GM20431 (cell line): Measurements from ENCODE around the gene DRD4.

Experiments used
- in situ Hi-C: fragments of 300-500 bp; cut with MseI, MboI; formaldehyde crosslinking; loops from one replicate; pipeline ENCODE4 v1.15.0; 2020; ENCODE audit warnings: low sequenced_read_pairs; ENCODE audit not compliant: unreplicated experiment

The DRD4 gene

DNA sequence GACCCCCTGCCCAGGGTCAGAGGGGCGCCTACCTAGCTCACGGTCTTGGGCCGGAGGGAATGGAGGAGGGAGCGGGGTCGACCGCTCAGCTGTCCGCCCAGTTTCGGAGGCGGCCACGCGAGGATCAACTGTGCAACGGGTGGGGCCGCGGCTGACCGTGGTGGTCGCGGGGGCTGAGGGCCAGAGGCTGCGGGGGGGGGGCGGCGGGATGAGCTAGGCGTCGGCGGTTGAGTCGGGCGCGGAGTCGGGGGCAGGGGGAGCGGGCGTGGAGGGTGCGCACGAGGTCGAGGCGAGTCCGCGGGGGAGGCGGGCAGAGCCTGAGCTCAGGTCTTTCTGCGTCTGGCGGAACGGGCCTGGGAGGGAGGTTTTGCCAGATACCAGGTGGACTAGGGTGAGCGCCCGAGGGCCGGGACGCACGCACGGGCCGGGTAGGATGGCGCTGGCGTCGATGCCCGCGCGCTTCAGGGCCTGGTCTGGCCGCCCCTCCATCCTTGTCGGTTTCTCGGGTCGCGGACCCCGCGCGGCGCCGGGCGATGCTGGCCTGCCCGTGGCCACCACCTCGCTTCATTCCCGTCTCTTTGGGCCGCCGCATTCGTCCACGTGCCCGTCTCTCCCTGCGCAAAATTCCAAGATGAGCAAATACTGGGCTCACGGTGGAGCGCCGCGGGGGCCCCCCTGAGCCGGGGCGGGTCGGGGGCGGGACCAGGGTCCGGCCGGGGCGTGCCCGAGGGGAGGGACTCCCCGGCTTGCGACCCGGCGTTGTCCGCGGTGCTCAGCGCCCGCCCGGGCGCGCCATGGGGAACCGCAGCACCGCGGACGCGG is at the start of gene DRD4:
TSS of gene DRD4 (plus strand) at position 759 of the 822 bp plus-strand sequence. CDS start at position 795, 36 bp downstream.
- in situ Hi-C loops: no loop called here

- in situ Hi-C loops: no loop called here
Observed at GRCh38 chr11:587546-587945, 49.5 kb upstream of the DRD4 start.

DNA sequence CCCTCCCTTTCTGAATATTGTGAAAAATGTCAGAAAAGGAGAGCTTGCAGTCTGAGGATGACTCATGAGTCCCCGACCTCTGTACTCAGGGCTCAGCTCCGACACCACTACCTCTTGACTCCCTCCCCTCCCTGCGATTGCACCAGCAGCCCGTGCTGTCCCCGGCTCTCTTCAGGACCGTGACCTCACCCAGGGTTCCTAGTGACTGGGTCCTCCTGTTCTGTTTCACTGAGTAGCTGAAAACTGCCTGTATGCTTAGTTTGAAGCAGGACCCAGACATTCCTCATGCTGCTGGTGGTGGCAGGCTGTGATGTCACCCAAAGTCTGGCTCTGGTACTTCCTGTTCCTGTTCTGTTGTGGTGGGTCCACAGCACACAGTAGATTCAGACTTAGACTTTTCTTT is 49.1 kb upstream of the DRD4 start:
- in situ Hi-C loops: no loop called here

DNA sequence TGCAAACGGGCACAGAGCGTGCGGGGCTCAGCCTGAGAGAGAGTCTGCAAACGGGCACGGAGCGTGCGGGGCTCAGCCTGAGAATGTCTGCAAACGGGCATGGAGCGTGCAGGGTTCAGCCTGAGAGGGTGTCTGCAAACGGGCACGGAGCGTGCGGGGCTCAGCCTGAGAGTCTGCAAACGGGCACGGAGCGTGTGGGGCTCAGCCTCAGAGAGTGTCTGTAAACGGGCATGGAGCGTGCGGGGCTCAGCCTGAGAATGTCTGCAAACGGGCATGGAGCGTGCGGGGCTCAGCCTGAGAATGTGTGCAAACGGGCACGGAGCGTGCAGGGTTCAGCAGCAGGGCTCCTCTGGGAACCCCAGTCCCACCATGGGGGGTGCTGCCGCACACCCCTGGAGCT is 47.3 kb upstream of the DRD4 start:
- in situ Hi-C loops: no loop called here

GRCh38 chr11:590997-591396 is 46.1 kb upstream of the DRD4 start:
- in situ Hi-C loops: no loop called here

DNA sequence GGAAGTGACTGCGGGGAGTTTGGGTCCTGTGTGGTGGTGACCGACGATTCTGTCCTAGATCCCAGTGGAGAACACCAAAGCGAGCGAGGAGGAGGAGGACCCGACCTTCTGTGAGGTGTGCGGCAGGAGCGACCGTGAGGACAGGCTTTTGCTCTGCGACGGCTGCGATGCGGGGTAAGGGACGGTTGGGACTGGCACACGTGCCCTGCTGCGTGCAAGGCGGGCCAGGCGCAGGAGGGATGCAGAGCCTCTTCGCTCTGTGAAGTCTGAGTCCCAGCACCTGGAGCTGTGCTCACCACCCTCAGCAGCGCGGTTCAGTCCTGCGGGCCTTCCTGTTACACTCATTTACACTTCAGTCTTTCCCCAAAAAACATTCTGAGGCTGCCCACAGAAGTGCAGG is 44.6 kb upstream of the DRD4 start:
- in situ Hi-C loops: no loop called here

- in situ Hi-C loops: no loop called here
Observed at GRCh38 chr11:592918-593317, 44.2 kb upstream of the DRD4 start.

DNA sequence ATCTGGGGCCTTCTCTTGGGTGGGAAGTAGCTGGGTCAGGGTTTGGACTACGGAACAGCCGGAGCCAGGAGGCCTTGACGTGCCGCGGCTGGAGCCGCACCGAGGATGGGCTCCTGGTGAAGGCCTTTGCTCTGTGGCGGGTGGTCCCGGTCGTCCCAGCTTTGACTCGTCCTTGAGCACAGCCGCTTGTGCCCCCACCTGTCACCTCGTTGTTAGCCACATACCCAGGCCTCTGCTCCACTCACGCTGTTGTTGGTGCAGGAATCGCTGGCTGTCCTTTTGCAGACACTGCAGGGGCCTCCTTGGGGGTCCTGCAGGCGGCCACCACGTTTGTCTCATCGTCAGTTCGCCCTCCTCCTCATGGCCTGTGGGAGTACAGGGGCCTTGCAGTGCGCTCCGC is 43.7 kb upstream of the DRD4 start:
- in situ Hi-C loops: no loop called here

DNA sequence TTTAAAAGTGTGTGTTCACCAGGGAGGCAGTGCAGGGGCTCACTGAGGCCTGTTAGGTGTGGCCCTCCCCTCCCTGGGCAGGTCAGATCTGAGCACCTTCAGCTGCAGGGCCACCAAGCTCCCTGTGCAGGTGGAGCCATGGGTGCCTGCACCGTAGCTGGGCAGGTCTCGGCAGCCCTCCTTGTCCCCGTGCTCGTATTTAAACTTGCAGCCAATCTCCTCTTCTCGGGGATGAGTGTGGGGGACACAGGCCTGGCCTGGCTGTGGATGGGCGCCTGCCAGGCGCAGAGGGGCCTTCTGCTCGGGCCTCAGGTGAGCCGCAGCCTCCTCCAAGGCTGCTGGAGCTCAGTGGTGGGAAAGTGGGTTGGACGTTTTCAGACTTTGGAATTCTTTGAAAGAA is 41.7 kb upstream of the DRD4 start:
- in situ Hi-C loops: no loop called here

- in situ Hi-C loops: no loop called here
Observed at GRCh38 chr11:596374-596773, 40.7 kb upstream of the DRD4 start.

DNA sequence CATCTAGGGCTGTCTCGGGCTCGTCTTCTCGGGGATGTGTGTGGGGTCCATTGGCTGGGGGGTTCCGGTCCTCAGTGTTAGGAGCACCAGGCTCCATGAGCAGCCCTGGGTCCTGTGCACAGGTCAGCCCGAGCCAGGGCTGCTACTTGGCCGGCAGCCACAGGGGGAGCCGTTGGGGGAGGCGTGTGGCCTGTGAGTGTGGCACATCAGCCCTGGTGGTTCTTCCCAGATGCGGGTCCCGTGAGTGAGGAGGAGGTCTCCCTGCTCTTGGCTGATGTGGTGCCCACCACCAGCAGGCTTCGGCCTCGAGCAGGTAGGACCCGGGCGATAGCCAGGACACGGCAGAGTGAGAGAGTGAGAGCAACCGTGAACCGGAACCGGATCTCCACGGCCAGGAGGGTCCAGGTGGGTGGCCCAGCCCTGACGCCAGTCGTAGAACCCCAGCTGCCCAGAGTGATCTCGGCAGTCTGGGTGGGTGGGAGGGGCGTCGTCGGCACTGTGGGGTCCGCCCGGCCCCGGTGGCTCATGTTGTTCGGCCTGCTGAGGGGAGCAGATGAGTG is 39.8 kb upstream of the DRD4 start:
- in situ Hi-C loops: no loop called here

- in situ Hi-C loops: no loop called here
Observed at GRCh38 chr11:598005-598680, 38.9 kb upstream of the DRD4 start.

- in situ Hi-C loops: no loop called here
Observed at GRCh38 chr11:601573-602245, 35.4 kb upstream of the DRD4 start.

GRCh38 chr11:603154-603553 is 33.9 kb upstream of the DRD4 start:
- in situ Hi-C loops: no loop called here

DNA sequence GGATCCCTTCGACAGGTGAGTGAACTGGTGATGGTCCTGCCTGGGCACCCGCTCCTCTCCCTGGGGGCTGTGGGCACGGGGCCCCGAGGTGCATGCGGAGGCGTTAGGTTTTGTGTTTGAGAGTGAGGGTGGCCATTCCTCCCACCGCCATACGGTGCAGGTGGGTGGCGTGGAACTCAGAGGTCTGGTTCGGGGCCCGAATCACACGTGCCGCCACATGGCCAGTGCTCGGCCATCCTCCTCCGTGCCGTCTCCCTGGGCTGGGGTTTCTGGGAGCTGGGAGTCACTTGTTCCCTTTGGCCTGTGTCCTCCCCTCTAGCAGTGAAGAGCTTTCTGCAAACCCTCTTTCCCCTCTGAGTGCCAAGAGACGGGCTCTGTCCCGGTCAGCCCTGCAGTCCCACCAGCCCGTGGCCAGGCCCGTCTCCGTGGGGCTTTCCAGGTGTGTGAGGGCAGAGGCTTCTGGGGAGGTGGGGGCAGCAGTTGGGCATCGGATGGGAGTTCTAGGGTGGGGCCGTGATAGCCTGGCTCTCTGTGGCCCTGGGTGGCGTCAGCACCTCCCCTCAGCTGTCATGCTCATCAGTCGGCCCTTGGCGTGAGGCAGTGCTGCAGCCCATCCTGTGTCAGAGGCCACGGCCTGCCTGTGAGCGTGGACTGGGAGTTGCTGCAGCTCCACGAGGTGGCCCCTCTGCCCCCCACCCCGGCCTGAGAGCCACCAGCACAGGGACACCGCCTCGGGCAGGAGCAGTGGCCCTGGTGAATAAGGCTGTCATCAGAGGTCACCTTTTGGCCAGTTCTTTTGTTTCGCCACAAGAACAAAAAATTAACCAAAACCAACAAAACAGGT is 31.6 kb upstream of the DRD4 start:
- in situ Hi-C loops: no loop called here

DNA sequence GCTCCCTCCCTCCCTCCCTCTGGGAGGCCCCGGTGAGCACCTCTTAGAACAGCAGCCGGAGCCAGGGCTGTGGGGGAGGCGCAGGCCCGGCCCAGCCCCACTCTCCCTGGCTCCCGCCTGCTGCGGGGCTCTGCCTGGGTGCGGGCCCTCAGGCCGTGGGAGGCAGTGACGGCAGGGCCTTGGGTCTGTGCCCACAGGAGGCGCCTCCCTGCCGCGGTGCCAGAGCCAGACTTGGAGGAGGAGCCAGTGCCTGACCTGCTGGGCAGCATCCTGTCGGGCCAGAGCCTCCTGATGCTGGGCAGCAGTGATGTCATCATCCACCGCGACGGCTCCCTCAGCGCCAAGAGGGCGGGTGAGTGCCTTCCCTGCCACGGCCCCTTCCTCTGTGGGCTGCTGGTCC is 30.8 kb upstream of the DRD4 start:
- in situ Hi-C loops: no loop called here

GRCh38 chr11:607020-607780 is 29.9 kb upstream of the DRD4 start:
- in situ Hi-C loops: no loop called here

DNA sequence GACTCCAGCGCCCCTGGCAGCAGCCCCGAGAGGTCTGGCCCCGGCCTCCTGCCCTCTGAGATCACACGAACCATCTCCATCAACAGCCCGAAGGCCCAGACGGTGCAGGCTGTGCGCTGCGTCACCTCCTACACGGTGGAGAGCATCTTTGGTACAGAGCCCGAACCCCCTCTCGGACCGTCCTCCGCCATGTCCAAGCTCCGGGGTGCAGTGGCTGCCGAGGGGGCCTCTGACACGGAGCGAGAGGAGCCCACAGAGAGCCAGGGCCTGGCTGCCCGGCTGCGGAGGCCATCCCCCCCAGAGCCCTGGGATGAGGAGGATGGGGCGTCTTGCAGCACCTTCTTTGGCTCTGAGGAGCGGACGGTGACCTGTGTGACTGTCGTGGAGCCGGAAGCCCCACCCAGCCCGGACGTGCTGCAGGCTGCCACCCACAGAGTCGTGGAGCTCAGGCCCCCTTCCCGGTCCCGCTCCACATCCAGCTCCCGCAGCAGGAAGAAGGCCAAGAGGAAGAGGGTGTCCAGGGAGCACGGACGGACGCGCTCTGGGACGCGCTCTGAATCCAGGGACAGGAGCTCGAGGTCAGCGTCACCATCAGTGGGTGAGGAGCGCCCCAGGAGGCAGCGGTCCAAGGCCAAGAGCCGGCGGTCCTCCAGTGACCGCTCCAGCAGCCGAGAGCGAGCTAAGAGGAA is 29.0 kb upstream of the DRD4 start:
- in situ Hi-C loops: no loop called here

DNA sequence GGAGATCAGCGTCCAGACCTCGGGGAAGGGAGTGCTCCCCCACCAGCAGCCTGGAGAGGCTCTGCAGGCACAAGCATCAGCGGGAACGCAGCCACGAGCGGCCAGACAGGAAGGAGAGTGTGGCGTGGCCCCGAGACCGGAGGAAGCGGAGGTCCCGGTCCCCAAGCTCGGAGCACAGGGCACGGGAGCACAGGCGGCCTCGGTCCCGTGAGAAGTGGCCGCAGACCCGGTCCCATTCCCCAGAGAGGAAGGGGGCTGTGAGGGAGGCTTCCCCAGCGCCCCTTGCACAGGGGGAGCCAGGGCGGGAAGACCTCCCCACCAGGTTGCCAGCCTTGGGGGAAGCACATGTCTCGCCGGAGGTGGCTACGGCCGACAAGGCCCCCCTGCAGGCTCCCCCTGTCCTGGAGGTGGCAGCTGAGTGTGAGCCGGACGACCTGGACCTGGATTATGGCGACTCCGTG is 28.2 kb upstream of the DRD4 start:
- in situ Hi-C loops: no loop called here
